ENCODE data around the gene SAMD10.

DNA sequence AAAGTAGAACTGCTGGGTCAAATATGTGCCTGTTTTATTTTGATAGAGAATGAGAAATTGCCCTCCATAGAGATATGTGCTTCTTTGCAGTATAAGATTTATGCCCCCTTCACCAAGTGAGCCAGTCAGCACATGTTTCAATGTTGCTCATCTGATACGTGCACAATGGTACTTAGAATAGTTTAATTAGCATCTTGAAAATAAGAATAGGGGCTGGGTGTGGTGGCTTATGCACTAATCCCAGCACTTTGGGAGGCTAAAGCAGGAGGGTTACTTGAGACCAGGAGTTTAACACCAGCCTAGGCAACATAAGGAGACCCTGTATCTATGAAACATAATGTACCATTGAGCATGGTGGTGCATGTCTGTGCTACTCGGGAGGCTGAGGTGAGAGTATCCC, 36.2 kb upstream of the SAMD10 start:
- no peak for TF ChIP-seq EZH2 (IDR thresholded peaks at IDR 0.05)
- TF ChIP-seq POLR2AphosphoS5 (IDR thresholded peaks at IDR 0.05; ENCODE audit: borderline replicate concordance, low read depth, low read length), result no peak
- no peak for TF ChIP-seq FOXP2 (optimal IDR thresholded peaks at IDR 0.05; ENCODE audit: control extremely low read depth, extremely low read length, insufficient read depth)

Data from SK-N-MC (cell line).